DMS153 treated with DMSO at 0.1 percent for 48 hours (cell line): Measurements from ENCODE around the gene ATG10.
"Not testable (repeated sequence)": the region's sequence is repeated elsewhere in the genome, so short reads cannot be mapped to it uniquely, and the experiment has no call there.

Experiments used
- DNase-seq: peaks from one replicate; lab custom pipeline; 2025; ENCODE audit not compliant: unreplicated experiment; lab: John Stamatoyannopoulos, UW

ATG10 gene

GRCh38 chr5:82050955-82051354 is 79.1 kb downstream of the ATG10 start:
- DNase-seq: no peak

- no peak for DNase-seq
Observed at GRCh38 chr5:82054004-82054710, 82.3 kb downstream of the ATG10 start.

GRCh38 chr5:82057051-82057450 is 85.2 kb downstream of the ATG10 start:
- no peak for DNase-seq

- DNase-seq: no peak
Observed at GRCh38 chr5:82058710-82059109, 86.9 kb downstream of the ATG10 start.

GRCh38 chr5:82066791-82067190 is 95.0 kb downstream of the ATG10 start:
- no peak for DNase-seq

- DNase-seq: not testable (repeated sequence)
Observed at GRCh38 chr5:82068042-82068441, 96.2 kb downstream of the ATG10 start.

GRCh38 chr5:82068723-82069122 is 96.9 kb downstream of the ATG10 start:
- no peak for DNase-seq

GRCh38 chr5:82072138-82072537 is 100.3 kb downstream of the ATG10 start:
- DNase-seq: no peak

- no peak for DNase-seq
Observed at GRCh38 chr5:82073179-82073578, 101.4 kb downstream of the ATG10 start.

GRCh38 chr5:82074950-82075349 is 103.1 kb downstream of the ATG10 start:
- no peak for DNase-seq

- DNase-seq: no peak
Observed at GRCh38 chr5:82077496-82077895, 105.7 kb downstream of the ATG10 start.

- DNase-seq: no peak
Observed at GRCh38 chr5:82091617-82092016, 119.8 kb downstream of the ATG10 start.

GRCh38 chr5:82095536-82095935 is 123.7 kb downstream of the ATG10 start:
- DNase-seq: no peak

GRCh38 chr5:82096249-82096648 is 124.4 kb downstream of the ATG10 start:
- DNase-seq: no peak

- DNase-seq: no peak
Observed at GRCh38 chr5:82100303-82101077, 128.7 kb downstream of the ATG10 start.

- no peak for DNase-seq
Observed at GRCh38 chr5:82104872-82105271, 133.0 kb downstream of the ATG10 start.

- no peak for DNase-seq
Observed at GRCh38 chr5:82105457-82105856, 133.6 kb downstream of the ATG10 start.

- DNase-seq: no peak
Observed at GRCh38 chr5:82106207-82106606, 134.4 kb downstream of the ATG10 start.

GRCh38 chr5:82106756-82107155 is 134.9 kb downstream of the ATG10 start:
- no peak for DNase-seq

GRCh38 chr5:82107267-82107666 is 135.4 kb downstream of the ATG10 start:
- no peak for DNase-seq

GRCh38 chr5:82109013-82109412 is 137.2 kb downstream of the ATG10 start:
- no peak for DNase-seq

- DNase-seq: not testable (repeated sequence)
Observed at GRCh38 chr5:82109915-82110314, 138.1 kb downstream of the ATG10 start.
